GM12878 (cell line): ENCODE data around the gene DEF6.

ENCODE experiments used
- BCL11A ChIP-seq: IDR thresholded peaks from 2 replicates; pipeline ENCODE4 v1.6.1; 2011; ENCODE audit warnings: low read depth, low read length
- ESRRA ChIP-seq: IDR thresholded peaks from 2 replicates; pipeline ENCODE4 v1.6.1; 2012; ENCODE audit warnings: mild to moderate bottlenecking, low read length, improper control_type of control experiment
- HDAC6 ChIP-seq: fragments of 200-600 bp; sonication (generic); IDR thresholded peaks from one replicate; pipeline ENCODE4 v1.8.0; 2017; ENCODE audit warnings: antibody characterized with exemption; ENCODE audit not compliant: unreplicated experiment
- HDGF ChIP-seq: fragments of 450-650 bp; IDR thresholded peaks from 2 replicates; pipeline ENCODE4 v1.6.1; 2016; ENCODE audit warnings: antibody characterized with exemption
- NR2C2 ChIP-seq: IDR thresholded peaks from 2 replicates; pipeline ENCODE4 v1.6.1; 2011; ENCODE audit warnings: borderline replicate concordance, low read depth; ENCODE audit not compliant: control insufficient read depth, insufficient read length
- TARDBP ChIP-seq: IDR thresholded peaks from 2 replicates; pipeline ENCODE4 v1.6.1; 2016; ENCODE audit warnings: borderline replicate concordance
- ZNF217 ChIP-seq: fragments of 450-650 bp; IDR thresholded peaks from 2 replicates; pipeline ENCODE4 v1.6.1; 2017; ENCODE audit warnings: antibody characterized with exemption, mild to moderate bottlenecking

- TF ChIP-seq HDGF (no peak), HDAC6 (no peak), ESRRA (no peak), ZNF217 (no peak), NR2C2 (no peak), TARDBP (no peak), BCL11A (no peak)
Observed at GRCh38 chr6:35251949-35252348, 45.7 kb upstream of the DEF6 start.
